NT2/D1 (cell line): ENCODE data around the gene ZNF606.
"Not testable (repeated sequence)": the region's sequence is repeated elsewhere in the genome, so short reads cannot be mapped to it uniquely, and the experiment has no call there.

Experiments
- DNase-seq: peaks from one replicate; pipeline ENCODE4 v3.0.0-alpha.2; 2011; ENCODE audit warnings: low read depth, low spot score
- H3K27me3 ChIP-seq: 2 replicates; pipeline ENCODE4 v1.6.0; 2011; ENCODE audit warnings: mild to moderate bottlenecking; ENCODE audit not compliant: insufficient read length, insufficient read depth
- H3K36me3 ChIP-seq: 2 replicates; pipeline ENCODE4 v1.6.1; 2011; ENCODE audit warnings: mild to moderate bottlenecking, low read length, mixed read lengths; ENCODE audit not compliant: insufficient read depth, insufficient read length
- H3K4me1 ChIP-seq: 2 replicates; pipeline ENCODE4 v1.5.1; 2011; ENCODE audit not compliant: insufficient read depth, insufficient read length
- H3K4me3 ChIP-seq: 2 replicates; pipeline ENCODE4 v1.5.1; 2011; ENCODE audit warnings: low read depth; ENCODE audit not compliant: insufficient read length
- H3K9ac ChIP-seq: 2 replicates; pipeline ENCODE4 v1.6.0; 2011; ENCODE audit warnings: low read depth; ENCODE audit not compliant: insufficient read length
- H3K9me3 ChIP-seq: 2 replicates; pipeline ENCODE4 v1.5.1; 2011; ENCODE audit warnings: mild to moderate bottlenecking, low read length; ENCODE audit not compliant: insufficient read depth
- SUZ12 ChIP-seq: IDR thresholded peaks from 2 replicates; pipeline ENCODE4 v1.6.1; 2011; ENCODE audit not compliant: insufficient read length, insufficient read depth; ENCODE audit errors: extremely low read depth
- YY1 ChIP-seq: IDR thresholded peaks from 2 replicates; pipeline ENCODE4 v1.6.1; 2011; ENCODE audit not compliant: insufficient read length, insufficient read depth
- ZNF274 ChIP-seq: IDR thresholded peaks from 2 replicates; pipeline ENCODE4 v1.6.1; 2011; ENCODE audit warnings: mild to moderate bottlenecking, low read depth, low read length

The ZNF606 gene

GRCh38 chr19:58009666-58010301, 7.2 kb upstream of the ZNF606 start:
- Histone ChIP-seq H3K4me1 (peaks cover 7% of the 10 kb centered on the region), H3K9ac (peak overlapping the region; percentile 85), H3K27me3 (no peaks in the 10 kb centered on the region), H3K9me3 (no peaks in the 10 kb centered on the region), H3K4me3 (peak overlapping the region; percentile 57), H3K36me3 (peaks cover 32% of the 10 kb centered on the region)
- DNase-seq: peak; percentile 91
- TF ChIP-seq YY1: no peak
- no peak for TF ChIP-seq ZNF274
- no peak for TF ChIP-seq SUZ12

- H3K27me3 ChIP-seq: no peaks in the 10 kb centered on the region
- peak overlapping the region; percentile 79 for H3K9ac ChIP-seq
- peaks cover 7% of the 10 kb centered on the region for H3K4me1 ChIP-seq
- peaks cover 37% of the 10 kb centered on the region for H3K36me3 ChIP-seq
- TF ChIP-seq ZNF274 (no peak), YY1 (no peak), SUZ12 (no peak)
- H3K4me3 ChIP-seq: peak overlapping the region; percentile 57
- H3K9me3 ChIP-seq: no peaks in the 10 kb centered on the region
- DNase-seq: no peak
Observed at GRCh38 chr19:58009301-58009665, 6.7 kb upstream of the ZNF606 start.

GRCh38 chr19:58008877-58009276, 6.3 kb upstream of the ZNF606 start:
- H3K27me3 ChIP-seq, DNase-seq, H3K9me3 ChIP-seq, H3K4me1 ChIP-seq: not testable (repeated sequence)
- Histone ChIP-seq H3K9ac (peak overlapping the region; percentile 79), H3K4me3 (peak overlapping the region; percentile 57), H3K36me3 (peaks cover 41% of the 10 kb centered on the region)

GRCh38 chr19:58007285-58007684, 4.7 kb upstream of the ZNF606 start:
- no peak overlapping the region for H3K4me3 ChIP-seq
- H3K9ac ChIP-seq: no peak overlapping the region
- H3K9me3 ChIP-seq: no peaks in the 10 kb centered on the region
- no peak for DNase-seq
- H3K4me1 ChIP-seq: peaks cover 3% of the 10 kb centered on the region
- H3K36me3 ChIP-seq: peaks cover 37% of the 10 kb centered on the region
- no peaks in the 10 kb centered on the region for H3K27me3 ChIP-seq
- no peak for TF ChIP-seq ZNF274
- TF ChIP-seq SUZ12: no peak
- no peak for TF ChIP-seq YY1

GRCh38 chr19:58003174-58003828, 681 bp upstream of the ZNF606 start:
- no peaks in the 10 kb centered on the region for H3K27me3 ChIP-seq
- DNase-seq: no peak
- H3K9ac ChIP-seq: peak overlapping the region; percentile 71
- peak overlapping the region; percentile 90 for H3K4me3 ChIP-seq
- no peaks in the 10 kb centered on the region; the same call in 1 of the 2 replicates for H3K9me3 ChIP-seq
- TF ChIP-seq YY1 (no peak), SUZ12 (no peak), ZNF274 (no peak)
- peaks cover 4% of the 10 kb centered on the region for H3K4me1 ChIP-seq
- H3K36me3 ChIP-seq: peaks cover 65% of the 10 kb centered on the region

- Histone ChIP-seq H3K27me3 (no peaks in the 10 kb centered on the region), H3K9ac (peak overlapping the region; percentile 96), H3K36me3 (peaks cover 70% of the 10 kb centered on the region), H3K4me1 (peaks cover 4% of the 10 kb centered on the region), H3K4me3 (peak overlapping the region; percentile 90), H3K9me3 (peaks cover 4% of the 10 kb centered on the region; the same call in 1 of the 2 replicates)
- no peak for DNase-seq
- TF ChIP-seq ZNF274: no peak
- TF ChIP-seq YY1: no peak
- TF ChIP-seq SUZ12: no peak
Observed at GRCh38 chr19:58001895-58002369, 688 bp downstream of the ZNF606 start.

GRCh38 chr19:58000677-58001076, 1.9 kb downstream of the ZNF606 start:
- Histone ChIP-seq H3K4me1 (peaks cover 4% of the 10 kb centered on the region), H3K9me3 (peaks cover 13% of the 10 kb centered on the region; the same call in 1 of the 2 replicates), H3K27me3 (no peaks in the 10 kb centered on the region), H3K9ac (no peak overlapping the region), H3K4me3 (no peak overlapping the region), H3K36me3 (peaks cover 71% of the 10 kb centered on the region)
- TF ChIP-seq ZNF274 (no peak), YY1 (no peak), SUZ12 (no peak)
- DNase-seq: no peak
